ENCODE results near the gene BRCA1.

- TF ChIP-seq MAX (IDR thresholded peaks at IDR 0.05; ENCODE audit: low read depth, low read length), result no peak
- no peak for TF ChIP-seq MYC (IDR thresholded peaks at IDR 0.05; ENCODE audit: low read depth, low read length)
- TF ChIP-seq CTCF (IDR thresholded peaks at IDR 0.05; ENCODE audit: low read depth, low read length), result no peak
- TF ChIP-seq POLR2A (IDR thresholded peaks at IDR 0.05; ENCODE audit: extremely low read depth, insufficient read length), result no peak
Measured at GRCh38 chr17:43044024-43044423, 81.1 kb downstream of the BRCA1 start.
